Panc1 (cell line): ENCODE data around the gene SERPINB1. TPM values are rescaled to one million over a fixed set of nuclear protein-coding genes. Genes with fewer than 3 reads are reported as not detected.

Experiments used
- ATAC-seq: fragments of 200-7000 bp; cut with Tn5 transposase; 2 replicates; pipeline ENCODE4 v1.9.1; 2020; ENCODE audit warnings: mild to moderate bottlenecking, moderate library complexity
- BruUV-seq: library from RNA; stranded (reverse); fragments of 400-500 nt; replicated peaks from 2 replicates; lab custom pipeline; 2021; lab: Mats Ljungman, UMichigan
- CTCF ChIA-PET: fragments of 300-600 bp; sonication (Branson Sonifier 250); formaldehyde crosslinking; loops from one replicate; lab custom pipeline; 2022; ENCODE audit warnings: antibody characterized with exemption; lab: Charles Lee
- POLR2A ChIA-PET: fragments of 300-600 bp; sonication (Branson Sonifier 250); formaldehyde crosslinking; loops from one replicate; lab custom pipeline; 2022; ENCODE audit warnings: antibody characterized with exemption; lab: Charles Lee
- DNase-seq: peaks from one replicate; pipeline ENCODE4 v3.0.0-alpha.2; 2010; ENCODE audit warnings: low read depth, low spot score
- H3K27ac ChIP-seq: 2 replicates; pipeline ENCODE4 v1.5.1; 2011; ENCODE audit warnings: mild to moderate bottlenecking, low read length, inconsistent platforms
- H3K27me3 ChIP-seq: fragments of 200-500 bp; sonication (Bioruptor generic); 2 replicates; pipeline ENCODE4 v1.6.0; 2014; ENCODE audit warnings: low read length, inconsistent platforms; ENCODE audit not compliant: control insufficient read depth, insufficient read depth
- H3K36me3 ChIP-seq: fragments of 200-500 bp; sonication (Bioruptor generic); 2 replicates; pipeline ENCODE4 v1.5.1; 2014; ENCODE audit warnings: inconsistent platforms, mild to moderate bottlenecking, low read length, moderate library complexity; ENCODE audit not compliant: control insufficient read depth, insufficient read depth
- H3K4me1 ChIP-seq: 2 replicates; pipeline ENCODE4 v1.5.1; 2011; ENCODE audit warnings: inconsistent platforms, mild to moderate bottlenecking, low read length, moderate library complexity; ENCODE audit not compliant: control insufficient read depth, insufficient read depth
- H3K4me3 ChIP-seq, 2 experiments: 2 replicates each; pipeline ENCODE4 v1.5.1; 2011 to 2012; ENCODE audit warnings: low read depth in 2 of 2, low read length in 2 of 2, mild to moderate bottlenecking in 2 of 2, inconsistent platforms in 1 of 2, moderate library complexity in 1 of 2
- H3K9me3 ChIP-seq: fragments of 200-500 bp; sonication (Bioruptor generic); 2 replicates; pipeline ENCODE4 v1.5.1; 2014; ENCODE audit warnings: low read depth, mild to moderate bottlenecking, inconsistent platforms, low read length, moderate library complexity; ENCODE audit not compliant: control insufficient read depth, insufficient read depth
- CTCF ChIP-seq: fragments of 450-650 bp; IDR thresholded peaks from 2 replicates; pipeline ENCODE4 v1.5.1; 2017; ENCODE audit warnings: mild to moderate bottlenecking
- POLR2AphosphoS5 ChIP-seq: IDR thresholded peaks from 2 replicates; pipeline ENCODE4 v1.6.1; 2012; ENCODE audit warnings: mild to moderate bottlenecking, low read depth, low read length, moderate library complexity
- REST ChIP-seq, 2 experiments: IDR thresholded peaks; 2 replicates each; pipeline ENCODE4 v1.6.1; 2011 to 2012; ENCODE audit warnings: low read depth in 2 of 2, control low read depth in 1 of 2, low read length in 1 of 2, mild to moderate bottlenecking in 1 of 2, moderate library complexity in 1 of 2; ENCODE audit not compliant: insufficient read depth in 1 of 2
- SIN3A ChIP-seq: IDR thresholded peaks from 2 replicates; pipeline ENCODE4 v1.6.1; 2012; ENCODE audit warnings: low read depth, mild to moderate bottlenecking, low read length, moderate library complexity, borderline replicate concordance; ENCODE audit not compliant: insufficient read depth
- TCF7L2 ChIP-seq: IDR thresholded peaks from 2 replicates; pipeline ENCODE4 v1.6.1; 2011; ENCODE audit warnings: mild to moderate bottlenecking, low read depth, low read length, inconsistent platforms
- in situ Hi-C: cut with HindIII; loops from 2 replicates; pipeline ENCODE4 v1.10.0; 2016; ENCODE audit warnings: low sequenced_read_pairs, low pct_unique_long_range_greater_than_20kb
- intact Hi-C: fragments of 100-400 bp; cut with micrococcal nuclease; formaldehyde crosslinking; loops from one replicate; pipeline ENCODE4 v1.10.0; 2022; ENCODE audit not compliant: unreplicated experiment
- total RNA-seq: library from RNA; stranded (reverse); gene quantifications from one replicate; pipeline ENCODE4 v1.2.1, GENCODE V29; 2021; ENCODE audit not compliant: unreplicated experiment

Gene SERPINB1
- total RNA-seq, 1 experiment from 2014 or later: 40.8 TPM

GRCh38 chr6:2845880-2846208 lies 4.2 kb upstream of the SERPINB1 start:
- Histone ChIP-seq H3K4me1 (peaks cover 30% of the 10 kb centered on the region), H3K36me3 (no peaks in the 10 kb centered on the region), H3K9me3 (no peaks in the 10 kb centered on the region), H3K4me3 (0 out of 4 replicates have a peak overlapping the region, but pooled peaks of 1 of the 2 experiments have one; percentile 20), H3K27ac (no peak overlapping the region), H3K27me3 (no peaks in the 10 kb centered on the region)
- ChIA-PET CTCF (interaction anchor here (0.8 to 1.8 kb wide), 8 partner anchors 54 to 143 kb away, joined by 3 to 20 read pairs (median 4); no protein-coding TSS in a partner anchor), POLR2A (interaction anchor here (0.8 kb wide), 1 partner anchor 33 kb away, joined by 4 read pairs; no protein-coding TSS in a partner anchor)
- in situ Hi-C loops (no loop called here), intact Hi-C loops (loop anchor here (1.0 kb wide), 2 partner anchors 65 to 86 kb away; no protein-coding TSS in a partner anchor)
- no TSS peak for BruUV-seq
- no peak for TF ChIP-seq CTCF
- TF ChIP-seq SIN3A: no peak
- no peak for TF ChIP-seq REST (IDR thresholded peaks at IDR 0.05; ENCODE audit: insufficient read depth in 1 of 2, low read depth in 2 of 2, low read length in 1 of 2)
- TF ChIP-seq TCF7L2: no peak
- no peak for TF ChIP-seq POLR2AphosphoS5
- DNase-seq: no peak
- no peak for ATAC-seq

- ChIA-PET POLR2A (no interaction called here), CTCF (interaction anchor here (0.6 kb wide), 1 partner anchor 88 kb away, joined by 4 read pairs; no protein-coding TSS in a partner anchor)
- Histone ChIP-seq H3K4me3 (no peak overlapping the region), H3K36me3 (no peaks in the 10 kb centered on the region), H3K27me3 (no peaks in the 10 kb centered on the region), H3K27ac (0 out of 2 replicates have a peak overlapping the region, but pooled peaks have one; percentile 39), H3K4me1 (peaks cover 43% of the 10 kb centered on the region), H3K9me3 (no peaks in the 10 kb centered on the region)
- BruUV-seq: no TSS peak
- in situ Hi-C loops (no loop called here), intact Hi-C loops (no loop called here)
- ATAC-seq (no peak), DNase-seq (no peak)
- TF ChIP-seq POLR2AphosphoS5: no peak
- TF ChIP-seq TCF7L2: no peak
- TF ChIP-seq REST (IDR thresholded peaks at IDR 0.05; ENCODE audit: insufficient read depth in 1 of 2, low read depth in 2 of 2, low read length in 1 of 2): no peak
- no peak for TF ChIP-seq SIN3A
- TF ChIP-seq CTCF: no peak
These were observed 2.3 kb upstream of the SERPINB1 start for GRCh38 chr6:2844008-2844407.
